HG03442 (cell line): ENCODE data around the gene PI4KA.
"Not testable (repeated sequence)": the region's sequence is repeated elsewhere in the genome, so short reads cannot be mapped to it uniquely, and the experiment has no call there.

Experiments used
- ATAC-seq: cut with Tn5 transposase; IDR thresholded peaks from one replicate; pipeline ENCODE4 v1.9.1; 2021; ENCODE audit warnings: mild to moderate bottlenecking, moderate library complexity; ENCODE audit not compliant: unreplicated experiment

PI4KA gene

GRCh38 chr22:20752104-20752741 is 106.4 kb downstream of the PI4KA start:
- ATAC-seq = no peak

GRCh38 chr22:20751185-20751851 is 107.3 kb downstream of the PI4KA start:
- ATAC-seq = no peak

DNA sequence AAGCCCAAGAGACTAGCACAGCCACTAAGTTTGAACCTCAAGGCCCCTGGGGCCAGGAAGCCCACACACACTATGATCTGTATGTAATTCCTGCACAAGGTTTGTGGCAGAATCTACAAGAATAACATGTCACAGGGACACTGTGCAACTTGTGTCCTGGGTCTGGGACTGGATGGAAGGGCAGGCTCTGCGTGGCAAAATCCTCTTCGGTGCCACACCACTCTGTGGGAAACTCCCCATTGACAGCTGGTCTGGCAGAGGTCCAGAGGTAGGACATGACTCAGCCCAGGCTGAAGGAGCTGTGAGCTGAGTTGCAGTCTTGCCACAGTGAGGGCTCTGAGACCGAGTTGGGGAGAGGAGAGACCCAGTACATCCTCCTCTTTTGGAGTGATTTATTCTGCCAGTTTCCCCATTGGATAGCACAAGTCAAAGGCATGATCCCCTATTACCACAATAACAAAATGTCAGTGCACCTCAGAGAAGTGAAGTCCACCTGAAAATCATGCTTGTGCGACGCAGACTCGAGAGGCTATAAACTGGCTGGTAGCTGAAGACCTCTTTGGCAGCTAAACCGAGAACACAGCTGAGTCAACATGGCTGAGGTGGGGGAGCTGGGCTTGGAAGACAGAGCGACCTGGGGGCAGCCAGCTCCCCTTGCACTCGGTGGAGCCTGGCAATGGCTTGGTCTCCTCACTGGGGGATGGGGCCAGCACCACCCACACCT is 108.0 kb downstream of the PI4KA start:
- ATAC-seq = peak; percentile 44

- peak; percentile 7 for ATAC-seq
Observed at GRCh38 chr22:20749453-20749852, 109.2 kb downstream of the PI4KA start.

DNA sequence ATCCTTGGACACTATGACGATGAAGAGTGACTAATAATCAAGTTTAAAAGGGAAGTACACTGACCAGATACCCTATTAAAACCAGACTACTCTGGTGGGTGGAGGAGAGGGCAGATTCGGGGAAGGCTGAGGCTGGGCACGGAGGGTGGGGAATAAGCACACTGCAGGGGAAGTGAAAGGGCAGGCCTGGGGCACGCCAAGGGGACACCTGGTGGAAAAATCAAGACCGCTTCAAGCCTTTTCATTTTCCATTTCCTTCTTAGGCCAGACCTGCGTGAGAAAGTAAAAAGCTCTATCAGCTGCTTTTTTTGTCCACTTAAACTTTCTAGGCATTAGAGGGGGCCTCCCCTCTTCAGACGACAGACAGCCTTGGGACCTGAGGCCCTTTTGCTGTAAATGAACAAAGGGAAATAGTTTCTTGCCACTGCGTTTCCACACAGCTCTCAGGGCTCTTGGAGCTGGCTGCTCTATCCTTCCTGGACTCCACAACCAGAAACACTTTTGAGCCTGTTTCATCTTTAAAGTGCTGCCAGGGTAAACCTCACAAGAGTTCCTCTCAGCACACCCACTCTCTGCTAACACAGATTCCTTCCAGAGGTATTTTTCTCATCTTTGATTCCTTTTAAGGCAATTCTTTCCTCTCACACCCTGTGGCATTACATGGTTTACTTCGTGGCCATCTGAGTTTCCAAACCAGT is 109.7 kb downstream of the PI4KA start:
- ATAC-seq = peak; percentile 64

DNA sequence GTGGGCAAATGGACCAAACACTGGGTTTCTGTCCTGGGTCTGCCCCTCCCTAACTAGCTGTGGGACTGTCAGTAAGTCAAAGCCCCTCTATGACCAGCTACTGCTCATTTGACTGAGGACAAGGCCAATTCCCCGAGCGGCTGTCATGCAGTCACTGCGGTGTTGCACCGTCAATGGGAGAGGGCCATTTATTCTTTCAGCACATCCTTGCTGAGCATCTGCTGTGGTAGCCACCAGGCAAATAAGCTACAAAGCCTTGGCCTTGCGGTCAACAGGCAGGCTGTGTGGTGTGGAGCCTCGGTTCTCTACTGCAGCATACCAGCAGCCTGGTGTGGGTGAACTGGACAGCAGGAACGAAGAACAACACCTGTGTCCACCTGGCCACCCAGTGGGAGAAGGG is 110.5 kb downstream of the PI4KA start:
- no peak for ATAC-seq

- no peak for ATAC-seq
Observed at GRCh38 chr22:20747223-20747622, 111.4 kb downstream of the PI4KA start.

- no peak for ATAC-seq
Observed at GRCh38 chr22:20746431-20747189, 112.0 kb downstream of the PI4KA start.

GRCh38 chr22:20745119-20745518 is 113.5 kb downstream of the PI4KA start:
- ATAC-seq = no peak

DNA sequence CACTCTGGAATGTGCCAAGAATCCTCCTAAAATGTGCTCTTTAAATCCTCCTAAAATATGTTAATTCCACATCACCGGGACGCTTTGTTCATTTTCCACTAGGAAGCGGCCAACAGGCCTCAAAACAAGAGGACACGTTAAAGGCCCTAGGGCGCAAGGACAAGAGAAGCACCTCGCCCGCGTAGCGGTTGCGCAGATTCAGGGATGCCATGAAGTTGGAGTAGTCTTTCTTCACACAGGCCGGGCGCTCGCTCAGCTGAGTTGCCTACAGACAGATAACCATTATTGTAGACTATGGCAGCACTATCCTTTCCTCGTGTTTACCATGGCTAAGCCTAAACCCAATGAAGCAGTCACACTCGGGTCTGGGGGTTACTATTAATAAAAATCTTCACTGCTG is 114.2 kb downstream of the PI4KA start:
- no peak for ATAC-seq

- ATAC-seq = no peak
Observed at GRCh38 chr22:20742764-20743163, 115.8 kb downstream of the PI4KA start.

DNA sequence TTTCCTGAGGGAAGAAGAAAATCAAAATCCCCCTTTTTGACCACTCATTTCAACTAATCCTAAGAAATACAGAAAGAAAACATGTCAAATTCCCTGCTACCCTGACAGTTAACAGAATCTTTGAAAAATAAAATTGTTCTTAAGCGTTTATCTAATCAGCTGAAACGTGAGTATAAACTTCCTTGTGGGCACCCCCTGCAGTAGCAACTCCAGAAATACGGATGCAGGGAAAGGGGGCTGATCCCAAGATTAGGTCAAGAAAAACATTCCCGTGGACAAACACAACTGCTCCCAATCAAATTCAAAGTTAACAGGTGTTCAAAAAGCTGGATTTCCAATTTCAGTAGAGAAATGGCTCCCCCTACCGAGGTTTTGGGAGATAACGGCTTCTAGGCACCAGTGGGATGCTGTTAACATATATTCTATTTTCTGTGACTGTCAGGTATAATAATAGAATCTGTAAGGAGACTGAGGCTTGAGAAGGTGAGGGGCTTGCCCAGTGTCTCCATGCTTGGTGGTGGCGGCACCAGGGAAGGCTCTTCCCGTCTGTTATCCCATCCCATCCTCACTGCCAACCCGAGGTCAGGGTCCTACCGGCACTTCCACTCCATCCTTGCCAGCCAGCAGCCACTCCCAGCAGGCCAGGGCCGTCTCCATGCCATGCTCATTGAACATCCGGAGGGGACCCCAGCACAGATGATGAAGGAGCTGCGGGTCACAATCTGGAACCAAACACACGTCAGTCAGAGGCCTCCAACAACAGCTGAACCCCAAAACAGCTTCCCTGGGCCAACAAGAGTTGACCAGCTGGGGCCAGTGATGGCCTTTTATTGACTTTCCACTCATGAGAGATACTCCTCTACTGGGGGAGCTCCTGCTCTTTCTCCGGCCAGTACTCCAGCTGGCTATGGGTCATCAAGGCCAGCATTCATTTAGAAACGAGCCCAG is 116.7 kb downstream of the PI4KA start:
- no peak for ATAC-seq

- ATAC-seq = no peak
Observed at GRCh38 chr22:20741008-20741633, 117.5 kb downstream of the PI4KA start.

GRCh38 chr22:20740222-20740951 is 118.2 kb downstream of the PI4KA start:
- no peak for ATAC-seq

DNA sequence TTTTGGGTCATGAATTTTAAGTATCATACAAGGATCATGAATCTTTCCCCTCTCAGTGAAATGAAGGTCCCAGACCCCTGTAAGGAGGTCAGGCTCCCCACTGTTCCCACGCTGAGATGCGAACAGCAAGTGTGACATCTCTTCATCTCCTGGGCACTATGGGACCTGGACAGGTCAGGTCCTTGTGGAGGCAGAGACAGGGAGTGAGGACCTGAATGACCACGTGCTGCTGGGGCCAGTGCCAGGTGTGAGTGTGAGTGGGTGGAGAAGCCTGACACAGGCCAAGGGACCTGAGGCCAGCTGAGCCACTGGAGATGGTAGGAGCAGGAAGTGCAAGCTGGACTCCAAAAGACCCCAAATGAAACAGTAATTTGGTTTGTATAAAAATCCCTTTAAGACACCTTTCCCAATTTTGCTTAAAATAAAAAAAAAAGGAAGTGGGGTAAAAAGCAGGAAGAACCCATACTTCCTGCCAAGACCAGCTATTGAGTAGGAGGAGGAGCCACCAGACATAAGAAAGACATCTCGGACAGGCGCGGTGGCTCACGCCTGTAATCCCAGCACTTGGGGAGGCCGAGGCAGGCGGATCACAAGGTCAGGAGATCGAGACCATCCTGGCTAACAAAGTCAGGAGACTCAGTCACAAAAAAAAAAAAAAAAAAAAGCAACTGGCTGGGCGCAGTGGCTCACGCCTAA is 120.1 kb downstream of the PI4KA start:
- no peak for ATAC-seq

- not testable (repeated sequence) for ATAC-seq
Observed at GRCh38 chr22:20736891-20737290, 121.7 kb downstream of the PI4KA start.

- not testable (repeated sequence) for ATAC-seq
Observed at GRCh38 chr22:20735356-20736162, 123.1 kb downstream of the PI4KA start.
